GM21526 (cell line): ENCODE measurements around the gene MT1HL1.
A peak's percentile ranks its signal among the peaks of the same experiment; 100 is the strongest.

Experiments used
- ATAC-seq: cut with Tn5 transposase; IDR thresholded peaks from one replicate; pipeline ENCODE4 v1.9.1; 2021; ENCODE audit warnings: moderate library complexity; ENCODE audit not compliant: unreplicated experiment, low FRiP score

MT1HL1 gene

DNA sequence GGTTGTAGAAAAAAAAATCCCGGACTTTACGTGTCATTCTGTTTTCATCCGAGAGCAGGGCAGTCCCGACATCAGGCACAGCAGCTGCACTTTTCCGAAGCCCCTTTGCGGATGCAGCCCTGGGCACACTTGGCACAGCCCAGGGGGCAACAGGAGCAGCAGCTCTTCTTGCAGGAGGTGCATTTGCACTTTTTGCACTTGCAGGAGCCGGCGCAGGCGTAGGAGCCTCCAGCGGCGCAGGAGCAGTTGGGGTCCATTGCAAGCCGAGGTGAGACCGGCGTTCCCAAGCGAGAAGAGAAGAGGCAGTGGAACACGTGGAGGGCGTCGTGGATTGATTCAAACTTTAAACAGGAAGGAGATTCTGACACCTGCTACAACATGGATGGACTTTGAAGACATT is at the start of gene MT1HL1:
Gene MT1HL1, minus strand, starts transcription at position 326 of the 400 bp plus-strand sequence. Its CDS starts 69 bp downstream, at position 257.
- ATAC-seq, result no peak

- no peak for ATAC-seq
Observed at GRCh38 chr1:237050915-237051314, 46.7 kb upstream of the MT1HL1 start.

GRCh38 chr1:237050185-237050584 is 45.9 kb upstream of the MT1HL1 start:
- no peak for ATAC-seq

DNA sequence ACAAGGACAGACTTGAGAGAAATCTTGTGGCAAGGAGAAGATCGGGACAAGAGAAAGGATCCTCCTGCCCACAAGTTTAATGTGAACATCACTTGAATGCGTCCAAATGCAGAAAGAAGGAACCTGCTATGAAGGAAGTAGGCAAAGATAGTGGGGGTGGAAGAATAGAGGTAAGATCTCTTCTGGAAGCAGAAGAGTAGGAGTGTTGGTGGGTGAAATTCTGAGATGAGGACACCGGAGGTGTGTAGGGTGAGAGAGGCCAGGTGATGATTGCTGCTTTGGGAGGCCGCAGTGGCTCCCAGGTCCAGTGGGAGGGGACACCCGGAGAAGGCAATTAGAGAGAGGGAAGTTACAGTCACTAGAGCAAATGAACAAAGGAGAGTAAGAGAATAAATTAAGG is 44.6 kb upstream of the MT1HL1 start:
- ATAC-seq, result no peak

- no peak for ATAC-seq
Observed at GRCh38 chr1:237045278-237046016, 41.2 kb upstream of the MT1HL1 start.

- ATAC-seq, result no peak
Observed at GRCh38 chr1:237043846-237044636, 39.8 kb upstream of the MT1HL1 start.

GRCh38 chr1:237042892-237043576 is 38.8 kb upstream of the MT1HL1 start:
- no peak for ATAC-seq

DNA sequence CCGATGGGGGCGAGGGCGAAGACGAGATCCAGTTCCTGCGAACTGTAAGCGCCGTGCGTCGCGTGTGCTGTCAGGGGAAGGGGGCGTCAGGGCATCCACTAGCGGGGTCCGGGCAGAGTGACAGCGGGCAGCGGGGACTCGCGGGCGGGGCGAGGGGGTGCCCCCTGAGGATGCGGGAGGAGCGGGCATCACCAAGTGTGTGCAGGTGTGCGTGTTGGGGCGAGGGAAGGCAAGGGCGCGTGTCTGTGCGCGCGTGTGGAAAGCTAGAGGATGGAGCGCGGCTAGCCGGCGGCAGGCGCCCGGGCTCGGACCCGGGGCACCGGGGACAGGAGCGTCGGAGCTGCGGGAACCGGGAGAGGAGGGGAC is 38.3 kb upstream of the MT1HL1 start:
- ATAC-seq, result no peak

DNA sequence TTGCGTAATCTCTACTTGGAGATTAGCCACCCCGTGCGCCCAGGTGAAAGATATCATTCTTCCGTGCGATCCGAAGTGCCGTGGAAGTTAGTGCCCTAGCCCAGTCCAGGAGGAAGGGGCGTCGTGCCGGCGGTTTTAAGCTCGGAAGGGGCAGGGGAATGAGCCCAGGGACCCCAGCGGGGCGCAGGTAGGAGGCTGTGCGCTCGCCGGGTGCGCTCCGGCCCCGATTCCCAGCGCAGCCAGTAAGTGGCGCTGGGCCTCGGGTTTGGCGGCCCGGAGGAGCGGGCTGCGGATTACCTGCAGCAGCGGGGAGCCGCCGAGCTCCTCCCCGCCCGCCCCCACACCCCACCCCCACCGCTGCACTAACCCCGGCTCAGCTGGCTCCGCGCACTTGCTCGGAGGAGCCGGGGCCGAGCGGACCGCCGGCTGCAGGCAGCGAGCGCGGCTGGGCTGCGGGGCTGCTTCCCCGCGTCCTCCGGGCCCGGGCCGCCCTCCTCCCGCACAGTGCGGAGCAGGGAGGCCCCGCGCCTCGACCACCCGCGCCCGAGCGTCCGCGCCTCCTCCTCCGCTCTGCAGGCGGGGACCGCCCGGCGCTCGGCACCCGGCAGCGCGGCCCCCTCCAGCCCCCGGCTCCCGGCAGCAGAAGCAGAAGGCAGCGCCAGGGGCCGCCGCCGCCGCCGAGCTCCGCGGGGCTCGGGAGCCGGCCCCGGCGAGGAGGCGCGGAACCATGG is 37.7 kb upstream of the MT1HL1 start, which contains the start of gene RYR2:
Gene RYR2, plus strand, starts transcription at position 390 of the 731 bp plus-strand sequence. Its CDS starts 338 bp downstream, at position 728.
- no peak for ATAC-seq

GRCh38 chr1:237041461-237041794 is 37.2 kb upstream of the MT1HL1 start:
- ATAC-seq, result no peak

DNA sequence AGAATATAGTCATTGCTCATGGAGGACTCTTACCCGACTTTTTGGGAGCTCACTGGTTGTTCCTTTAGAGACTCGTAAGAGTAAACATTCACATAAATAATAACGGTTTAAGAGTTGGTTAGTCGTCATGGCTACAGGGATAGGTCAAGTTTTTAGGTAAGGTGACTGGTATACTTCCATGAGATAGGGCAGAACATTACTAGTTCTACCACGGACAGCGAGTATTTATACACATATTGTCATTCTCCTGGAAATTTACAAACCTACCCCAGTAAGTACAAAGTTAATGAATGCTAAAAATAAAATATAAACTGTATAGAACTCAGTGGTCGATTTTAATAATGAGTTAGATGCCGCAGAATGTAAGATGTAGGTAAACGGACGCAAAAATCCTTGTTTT is 36.6 kb upstream of the MT1HL1 start:
- ATAC-seq, result no peak

- ATAC-seq, result no peak
Observed at GRCh38 chr1:237038211-237038610, 34.0 kb upstream of the MT1HL1 start.

DNA sequence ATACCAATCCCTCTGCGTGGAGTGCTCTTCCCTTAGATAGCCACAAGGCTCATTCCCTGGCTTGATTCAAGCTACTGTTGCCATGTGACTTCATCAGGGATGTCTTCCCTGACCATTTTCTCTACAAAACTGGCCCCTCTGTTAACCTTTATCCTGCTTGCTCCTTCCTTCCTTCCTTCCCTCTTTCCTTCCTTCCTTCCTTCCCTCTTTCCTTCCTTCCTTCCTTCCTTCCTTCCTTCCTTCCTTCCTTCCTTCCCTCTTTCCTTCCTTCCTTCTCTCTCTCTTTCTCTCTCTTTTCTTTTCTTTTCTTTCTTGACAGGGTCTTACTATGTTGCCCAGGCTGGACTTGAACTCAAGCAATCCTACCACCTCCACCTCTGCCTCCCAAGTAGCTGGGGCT is 31.5 kb upstream of the MT1HL1 start:
- ATAC-seq, result no peak

DNA sequence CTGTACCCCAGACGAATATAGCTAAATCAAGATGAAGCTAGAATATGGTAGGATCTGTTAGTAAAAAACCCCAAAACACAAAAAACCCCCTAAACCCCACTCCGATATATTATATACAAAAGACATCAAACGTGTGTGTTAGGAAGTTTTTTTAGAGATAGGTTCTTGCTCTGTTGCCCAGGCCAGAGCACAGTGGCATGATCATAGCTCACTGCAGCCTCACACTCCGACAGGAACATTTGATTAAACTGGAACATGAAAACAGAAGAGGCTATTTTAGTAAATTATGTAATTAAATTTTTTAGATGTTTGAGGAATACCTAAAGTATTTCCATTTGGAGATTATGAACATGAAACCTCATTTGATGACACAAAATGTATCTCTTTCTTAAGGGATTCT is 29.6 kb upstream of the MT1HL1 start:
- ATAC-seq, result no peak

- no peak for ATAC-seq
Observed at GRCh38 chr1:237033061-237033460, 28.8 kb upstream of the MT1HL1 start.

- peak; percentile 86 for ATAC-seq
Observed at GRCh38 chr1:237032029-237032428, 27.8 kb upstream of the MT1HL1 start.

DNA sequence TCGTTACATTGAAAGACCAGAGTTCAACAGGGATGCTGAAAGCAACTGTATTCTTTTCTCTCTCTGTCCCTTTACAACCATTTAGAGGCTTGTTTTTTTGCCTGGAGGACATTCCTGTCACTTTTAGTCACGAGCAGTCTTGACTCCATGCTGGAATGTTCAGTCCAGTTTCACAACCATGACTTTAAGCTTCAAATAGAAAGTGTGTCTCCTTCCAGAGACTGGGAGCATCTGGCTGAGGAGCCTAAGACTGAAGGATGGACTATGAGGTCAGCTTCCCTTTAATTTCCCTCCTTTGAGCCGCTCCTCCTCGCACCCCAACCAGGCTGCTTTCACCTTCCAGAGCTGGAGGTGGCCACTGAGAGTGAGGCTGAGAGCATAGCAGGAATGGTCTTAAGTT is 27.2 kb upstream of the MT1HL1 start:
- ATAC-seq, result no peak

- no peak for ATAC-seq
Observed at GRCh38 chr1:237029850-237030535, 25.8 kb upstream of the MT1HL1 start.

- ATAC-seq, result no peak
Observed at GRCh38 chr1:237029240-237029639, 25.0 kb upstream of the MT1HL1 start.
